Measurements from ENCODE around the gene USH2A.

USH2A gene

DNA sequence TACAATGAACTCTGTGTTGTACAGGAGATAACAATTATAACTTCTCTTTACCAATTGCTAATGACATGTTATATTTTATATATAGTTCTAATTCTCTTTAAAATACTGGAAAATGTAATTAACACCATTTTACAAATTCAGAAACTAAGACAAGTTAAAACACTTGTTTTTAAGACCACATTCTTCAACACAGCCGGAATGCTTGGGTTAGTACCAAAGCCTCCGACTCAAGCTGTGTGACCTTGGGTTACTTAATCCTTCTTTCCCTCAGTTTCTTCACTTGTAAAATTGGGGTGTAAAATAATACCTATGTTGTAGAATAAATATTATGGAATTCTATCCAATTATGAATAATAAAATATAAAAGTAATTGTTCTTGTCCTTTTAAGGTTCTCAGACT lies 378.7 kb downstream of the USH2A start:
- TF ChIP-seq TCF12 (IDR thresholded peaks at IDR 0.05; ENCODE audit: low read depth), result no peak
- no peak for TF ChIP-seq TEAD4 (IDR thresholded peaks at IDR 0.05)
- TF ChIP-seq FOXM1 (IDR thresholded peaks at IDR 0.05; ENCODE audit: borderline replicate concordance, low read depth), result no peak

DNA sequence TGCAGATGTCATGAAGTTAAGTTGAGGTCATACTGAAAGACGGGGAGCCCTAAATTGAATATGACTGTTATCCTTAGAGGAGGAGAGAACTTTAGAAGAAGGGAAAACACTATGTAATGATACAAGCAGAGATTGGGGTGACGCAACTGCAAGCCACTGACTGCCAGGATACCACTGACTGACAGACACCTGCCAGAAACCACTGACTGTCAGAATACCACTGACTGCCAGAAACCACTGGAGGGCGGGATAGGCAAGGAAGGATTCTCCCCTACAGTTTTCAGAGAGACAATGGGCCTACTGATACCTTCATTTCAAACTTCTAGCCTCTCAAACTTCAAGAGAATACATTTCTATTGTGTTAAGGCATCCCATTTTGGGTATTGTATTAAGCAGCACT lies 388.7 kb downstream of the USH2A start:
- TF ChIP-seq TEAD4 (IDR thresholded peaks at IDR 0.05) (no peak), RAD21 (IDR thresholded peaks at IDR 0.05; ENCODE audit: low read depth) (peak; percentile 7; the same call in 1 of the 2 replicates)

DNA sequence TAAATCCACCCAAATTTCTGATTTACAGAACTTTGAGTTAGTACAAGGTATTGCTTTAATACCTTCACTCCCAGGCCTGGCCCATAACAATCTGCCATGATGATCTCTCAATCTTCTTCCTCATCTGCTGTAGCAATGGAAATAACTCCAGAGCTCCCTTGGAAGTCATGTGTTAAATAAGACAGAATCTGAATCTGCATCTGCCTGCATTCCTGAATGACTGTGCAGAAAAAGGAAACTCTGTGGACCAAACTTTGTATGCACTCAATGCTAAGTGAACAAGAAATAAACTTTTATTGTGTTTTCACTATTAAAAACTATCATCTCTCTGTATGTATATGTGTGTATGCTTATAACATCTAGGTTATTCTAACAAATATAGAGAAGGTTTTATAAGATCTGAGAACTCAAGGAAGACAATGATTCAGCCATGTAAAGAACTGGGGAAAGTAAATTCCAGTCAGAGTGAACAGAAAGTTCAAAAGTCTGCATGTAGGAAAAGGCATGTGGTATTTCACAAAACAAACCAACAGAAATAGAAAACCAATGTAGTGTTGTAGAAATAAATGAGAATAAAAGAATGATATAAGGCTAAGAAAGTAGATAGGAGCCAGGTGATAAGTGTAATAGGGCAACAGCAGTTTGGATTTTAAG lies 390.2 kb downstream of the USH2A start:
- TF ChIP-seq EGR1 (IDR thresholded peaks at IDR 0.05) (no peak), MAX (IDR thresholded peaks at IDR 0.05) (no peak), CEBPB (IDR thresholded peaks at IDR 0.05) (no peak), TCF12 (IDR thresholded peaks at IDR 0.05; ENCODE audit: low read depth) (no peak), TAF1 (IDR thresholded peaks at IDR 0.05; ENCODE audit: low read depth) (no peak), NFIC (IDR thresholded peaks at IDR 0.05) (no peak), REST (IDR thresholded peaks at IDR 0.05; ENCODE audit: low read depth) (no peak), USF1 (IDR thresholded peaks at IDR 0.05) (no peak), YY1 (IDR thresholded peaks at IDR 0.05; ENCODE audit: low read depth) (no peak), CREB1 (IDR thresholded peaks at IDR 0.05; ENCODE audit: low read depth) (no peak), RAD21 (IDR thresholded peaks at IDR 0.05; ENCODE audit: low read depth) (no peak), ZBTB7A (IDR thresholded peaks at IDR 0.05; ENCODE audit: low read depth) (no peak), EP300 (IDR thresholded peaks at IDR 0.05; ENCODE audit: borderline replicate concordance) (no peak), TEAD4 (IDR thresholded peaks at IDR 0.05) (no peak), FOXM1 (IDR thresholded peaks at IDR 0.05; ENCODE audit: borderline replicate concordance, low read depth) (no peak)

- TF ChIP-seq TEAD4 (IDR thresholded peaks at IDR 0.05), result no peak
- TF ChIP-seq TCF12 (IDR thresholded peaks at IDR 0.05; ENCODE audit: low read depth), result no peak
Observed at GRCh38 chr1:216032284-216032683, 391.0 kb downstream of the USH2A start.

DNA sequence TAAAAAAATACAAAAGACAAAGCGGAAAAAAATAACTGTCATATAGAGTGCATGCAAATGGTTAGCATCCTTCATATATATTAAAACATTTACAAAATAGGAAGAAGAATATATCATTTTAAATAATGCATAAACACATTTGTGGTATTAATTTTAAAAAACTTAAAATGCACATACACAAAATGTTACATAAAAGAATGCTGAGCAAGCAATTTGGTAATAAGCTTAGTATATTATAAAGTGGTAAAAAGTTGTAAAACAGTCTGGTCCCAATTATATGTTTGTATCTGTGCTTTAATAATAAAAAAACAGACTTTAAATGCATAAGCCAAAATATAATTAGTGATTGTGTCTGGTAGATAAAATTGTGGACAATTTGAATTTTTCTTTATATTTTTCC lies 394.6 kb downstream of the USH2A start:
- TF ChIP-seq REST (IDR thresholded peaks at IDR 0.05; ENCODE audit: low read depth) (no peak), RAD21 (IDR thresholded peaks at IDR 0.05; ENCODE audit: low read depth) (no peak), YY1 (IDR thresholded peaks at IDR 0.05; ENCODE audit: low read depth) (no peak), EGR1 (IDR thresholded peaks at IDR 0.05) (no peak), USF1 (IDR thresholded peaks at IDR 0.05) (no peak), MAX (IDR thresholded peaks at IDR 0.05) (no peak), TAF1 (IDR thresholded peaks at IDR 0.05; ENCODE audit: low read depth) (no peak), TEAD4 (IDR thresholded peaks at IDR 0.05) (no peak), CEBPB (IDR thresholded peaks at IDR 0.05) (no peak), FOXM1 (IDR thresholded peaks at IDR 0.05; ENCODE audit: borderline replicate concordance, low read depth) (no peak), NFIC (IDR thresholded peaks at IDR 0.05) (no peak), EP300 (IDR thresholded peaks at IDR 0.05; ENCODE audit: borderline replicate concordance) (no peak), ZBTB7A (IDR thresholded peaks at IDR 0.05; ENCODE audit: low read depth) (no peak), CREB1 (IDR thresholded peaks at IDR 0.05; ENCODE audit: low read depth) (no peak), TCF12 (IDR thresholded peaks at IDR 0.05; ENCODE audit: low read depth) (no peak)

DNA sequence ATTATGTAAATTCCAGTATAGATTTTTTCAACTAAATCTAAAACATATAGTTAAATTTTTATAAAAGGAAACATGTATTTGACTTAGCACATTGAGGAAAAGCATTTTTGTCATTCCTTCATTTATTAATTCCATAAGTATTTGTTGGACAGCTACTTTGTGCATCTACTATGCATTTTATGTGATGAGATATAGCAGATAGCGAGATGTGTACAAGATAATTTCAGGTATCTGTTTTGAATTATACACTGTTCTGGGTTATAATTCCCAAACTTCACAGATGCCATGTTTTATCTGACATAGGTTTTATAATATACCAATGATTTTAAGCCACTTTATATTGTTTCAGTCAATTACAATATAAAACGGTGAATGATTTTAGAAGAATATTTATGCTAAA lies 398.7 kb downstream of the USH2A start:
- TF ChIP-seq YY1 (IDR thresholded peaks at IDR 0.05; ENCODE audit: low read depth) (no peak), ZBTB7A (IDR thresholded peaks at IDR 0.05; ENCODE audit: low read depth) (no peak), FOXM1 (IDR thresholded peaks at IDR 0.05; ENCODE audit: borderline replicate concordance, low read depth) (no peak), TCF12 (IDR thresholded peaks at IDR 0.05; ENCODE audit: low read depth) (no peak)
